HG03280 (cell line): ENCODE measurements around the gene KCNT1.

Experiments used
- ATAC-seq: cut with Tn5 transposase; IDR thresholded peaks from one replicate; pipeline ENCODE4 v1.9.1; 2021; ENCODE audit warnings: mild to moderate bottlenecking, moderate library complexity; ENCODE audit not compliant: unreplicated experiment

The KCNT1 gene

DNA sequence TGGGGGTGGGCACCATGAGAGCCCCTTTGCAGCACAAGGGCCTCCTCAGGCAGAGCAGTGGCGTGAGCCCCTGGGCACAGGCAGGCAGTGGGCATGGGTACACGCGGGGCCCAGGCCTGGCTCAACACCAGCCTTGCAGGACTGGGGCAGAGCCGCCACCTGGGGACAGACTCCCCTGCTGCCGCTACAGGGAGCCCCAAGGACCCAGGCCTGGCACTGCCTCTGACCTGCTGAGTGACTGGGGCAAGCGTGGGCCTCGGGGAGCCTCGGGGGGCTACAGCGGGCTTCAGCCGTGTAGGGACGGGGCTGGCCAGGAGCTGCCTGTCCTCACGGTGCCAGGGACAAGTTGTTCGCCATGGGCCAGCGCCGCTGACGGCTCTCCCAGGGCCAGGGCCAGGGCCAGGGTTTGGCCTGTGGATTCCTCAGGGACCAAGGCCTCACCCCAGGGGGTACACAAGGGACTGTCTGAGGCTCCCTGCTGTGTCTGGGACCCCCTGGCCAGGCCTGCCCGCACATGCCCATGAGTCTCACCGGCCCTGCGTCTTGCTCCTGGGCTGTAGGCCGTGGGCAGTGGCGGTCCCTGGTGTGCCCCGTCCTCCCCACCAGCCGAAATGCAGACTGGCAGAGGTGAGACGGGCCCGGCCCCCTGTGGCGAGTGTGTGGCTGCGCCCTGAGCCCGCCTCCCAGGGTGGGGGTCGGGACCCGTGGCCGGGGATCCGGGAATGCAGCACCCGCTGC lies 42.5 kb downstream of the KCNT1 start:
- ATAC-seq = no peak

DNA sequence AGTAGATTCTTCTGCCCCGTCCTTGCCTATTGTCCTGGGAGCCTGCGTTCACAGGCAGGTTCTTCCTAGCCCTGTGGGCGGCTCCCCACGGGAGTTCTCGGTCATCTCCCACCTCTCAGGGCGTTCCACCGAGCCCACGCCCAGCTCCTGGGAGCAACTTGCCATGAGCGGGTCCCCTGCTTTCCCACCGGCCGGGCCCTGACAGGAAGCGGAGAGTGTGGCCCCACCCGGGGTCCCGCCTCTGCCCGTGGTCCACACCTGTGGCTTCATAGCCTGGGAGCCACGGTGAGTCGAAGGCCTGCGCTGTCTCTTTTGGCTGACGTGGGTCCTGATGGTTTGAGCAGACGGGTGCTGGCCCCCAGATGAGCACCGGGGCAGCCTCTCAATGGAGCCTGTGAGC lies 43.2 kb downstream of the KCNT1 start:
- no peak for ATAC-seq

DNA sequence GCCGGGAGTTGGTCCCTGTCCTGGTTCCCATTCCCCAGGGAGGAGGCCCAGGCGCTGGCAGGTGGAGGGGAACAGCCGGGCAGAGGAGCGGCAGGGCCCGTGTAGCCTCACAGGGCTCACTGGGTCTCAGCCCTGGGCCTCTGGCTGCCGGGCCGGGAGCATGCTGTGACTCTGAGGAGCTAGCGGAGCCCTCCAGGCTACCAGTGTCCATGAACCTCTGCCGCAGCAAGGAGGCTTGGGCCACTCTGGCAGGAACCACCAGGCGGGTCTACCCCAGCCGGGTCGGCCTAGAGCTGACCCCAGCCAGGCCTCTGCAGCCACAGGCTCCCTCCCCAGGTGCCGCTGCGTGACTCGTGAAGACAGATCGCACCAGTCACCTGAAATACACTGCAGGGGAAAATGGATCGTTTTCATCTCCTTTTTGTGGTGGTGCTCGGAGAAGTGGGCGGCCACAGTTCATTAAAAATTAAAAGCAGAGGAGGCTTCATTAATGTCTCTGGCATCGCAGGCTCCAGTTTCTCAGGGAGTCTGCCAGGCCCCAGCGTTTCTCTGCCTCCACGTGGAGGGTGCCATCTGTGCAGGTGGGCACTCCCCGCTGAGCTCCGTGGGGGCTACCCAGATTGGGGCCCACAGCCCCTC lies 43.8 kb downstream of the KCNT1 start:
- no peak for ATAC-seq

DNA sequence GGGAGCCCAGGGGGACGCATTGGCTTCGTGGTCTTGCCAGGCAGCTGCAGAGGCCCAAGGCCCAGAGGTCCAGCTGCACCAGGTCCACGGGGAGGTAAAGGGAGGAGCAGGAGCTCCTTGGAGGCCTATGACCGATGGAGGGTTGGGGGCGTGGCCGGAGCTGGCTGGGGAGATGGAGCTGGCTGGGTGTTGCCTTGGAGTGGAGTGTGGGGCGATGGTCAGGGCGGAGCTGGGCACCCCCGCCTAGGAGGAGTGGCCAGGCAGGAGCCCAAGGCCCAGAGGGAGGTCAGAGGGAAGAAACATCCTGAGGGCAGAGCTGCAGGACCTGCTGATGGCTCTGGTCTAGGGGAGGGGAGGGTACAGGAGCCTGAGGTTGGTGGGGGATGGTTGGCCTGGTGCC lies 44.6 kb downstream of the KCNT1 start:
- no peak for ATAC-seq

DNA sequence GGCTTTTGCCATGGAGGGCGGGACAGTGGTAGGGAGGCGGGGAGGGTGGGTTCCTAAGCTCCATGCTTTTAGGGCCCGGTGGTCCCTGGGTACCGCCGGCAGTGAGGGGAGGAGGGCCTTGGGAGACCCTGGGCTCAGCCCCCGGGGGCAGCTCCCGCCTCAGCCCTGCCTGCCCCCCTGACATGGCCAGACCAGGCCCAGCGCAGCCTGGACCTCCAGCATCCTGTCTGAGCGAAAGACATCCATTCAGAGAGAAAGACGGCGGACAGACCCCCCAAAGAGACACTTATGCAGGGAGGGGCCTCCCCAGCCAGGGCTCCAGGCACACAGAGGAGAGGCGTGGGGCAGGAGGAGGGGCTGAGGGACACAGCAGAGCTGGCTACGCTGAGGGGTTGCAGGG lies 45.3 kb downstream of the KCNT1 start:
- ATAC-seq = no peak

DNA sequence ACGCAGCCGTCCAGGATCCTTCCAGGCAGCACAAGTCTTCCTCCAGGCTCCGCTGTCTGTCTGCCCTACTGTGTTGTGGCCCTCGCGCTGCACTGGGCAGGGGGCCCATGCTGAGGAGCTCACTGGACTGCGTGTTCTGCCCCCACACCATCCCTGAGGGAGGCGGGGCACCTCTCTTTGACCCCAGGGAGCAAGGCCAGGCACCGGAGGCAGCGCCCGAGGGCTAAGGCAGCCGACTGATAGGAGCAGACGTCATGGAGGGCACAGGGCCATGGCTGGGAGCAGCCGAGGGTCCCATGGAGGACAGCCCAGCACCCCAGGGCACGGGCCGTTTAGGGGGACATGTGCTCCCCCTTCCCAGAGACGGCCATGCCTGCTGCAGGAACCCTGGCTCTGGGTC lies 46.7 kb downstream of the KCNT1 start:
- no peak for ATAC-seq

DNA sequence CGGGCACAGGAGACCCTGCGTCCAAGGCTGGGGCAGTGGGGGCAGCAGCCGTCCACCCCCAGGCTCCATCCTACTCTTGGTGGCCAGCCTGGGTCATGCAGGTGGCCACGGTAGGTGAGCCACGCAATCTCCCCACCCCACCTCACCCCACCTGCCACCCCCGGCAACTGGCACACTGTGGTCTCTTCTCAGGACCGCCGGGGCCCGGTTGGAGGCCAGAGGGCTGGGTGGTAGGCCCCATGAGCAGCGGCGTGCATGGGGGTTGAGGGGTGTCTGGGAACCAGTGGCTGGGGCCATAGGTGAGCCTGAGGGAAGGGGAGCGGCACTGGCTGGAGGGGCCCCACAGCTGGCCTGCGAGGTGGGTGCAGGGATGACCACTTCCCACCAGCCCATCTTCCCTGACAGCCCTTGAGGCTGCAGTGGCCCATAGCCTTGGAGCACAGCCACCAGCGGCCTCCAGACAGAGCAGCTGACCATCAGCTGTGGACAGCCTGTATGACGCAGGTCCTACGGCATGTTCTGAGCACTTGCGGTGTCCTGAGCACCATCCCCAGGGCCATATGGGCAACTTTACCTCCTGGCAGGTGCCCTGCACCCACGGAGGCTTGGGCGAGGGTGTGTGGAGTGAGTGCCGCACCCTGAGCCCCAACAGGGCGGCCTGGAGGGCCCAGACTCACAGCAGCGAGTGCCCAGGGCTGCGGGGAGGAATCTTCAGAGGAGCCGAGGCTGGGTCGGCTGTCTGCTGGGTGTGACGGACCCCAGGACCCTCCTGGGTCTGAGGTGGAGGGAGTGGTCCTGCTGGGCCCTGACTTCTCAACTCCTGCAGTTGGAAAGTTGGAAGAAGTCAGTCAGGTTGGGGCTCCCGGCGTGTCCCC lies 47.4 kb downstream of the KCNT1 start:
- no peak for ATAC-seq

DNA sequence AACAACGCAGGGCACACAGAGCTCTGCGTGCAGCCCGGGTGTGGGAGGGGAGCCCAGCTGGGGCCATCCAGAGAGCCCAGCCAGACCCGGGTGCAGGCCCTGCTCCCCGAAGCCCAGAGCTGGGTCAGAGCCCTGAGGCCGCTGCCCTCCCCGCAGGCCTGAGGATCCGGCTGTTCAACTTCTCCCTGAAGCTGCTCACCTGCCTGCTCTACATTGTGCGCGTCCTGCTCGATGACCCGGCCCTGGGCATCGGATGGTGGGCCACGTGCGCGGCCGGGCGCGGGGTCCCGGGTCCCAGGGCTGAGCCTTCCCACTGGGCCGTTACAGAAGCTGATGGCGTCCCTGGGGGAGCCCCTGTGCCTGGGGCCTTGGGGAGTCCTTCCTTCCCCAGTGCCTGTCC lies 48.8 kb downstream of the KCNT1 start:
- ATAC-seq = no peak

DNA sequence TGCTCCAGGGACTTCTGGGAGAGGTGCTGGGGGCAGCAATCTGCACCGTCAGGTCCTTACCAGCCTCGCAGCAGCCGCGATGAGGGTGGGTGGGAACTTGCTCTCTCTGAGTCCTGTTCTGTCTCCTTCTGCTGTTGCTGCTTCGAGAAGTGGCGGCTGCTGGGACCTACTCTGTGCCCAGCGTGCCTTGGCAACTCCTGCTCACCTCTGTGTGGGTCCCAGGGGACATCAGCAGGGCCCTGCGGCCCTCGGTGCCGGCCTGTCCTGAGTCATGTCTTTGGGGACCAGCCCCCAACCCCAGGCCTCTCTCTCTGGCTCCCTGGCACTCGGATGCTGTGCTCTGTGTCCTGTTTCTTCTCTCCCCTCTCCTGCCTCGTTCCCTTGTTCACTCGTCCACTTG lies 49.5 kb downstream of the KCNT1 start:
- no peak for ATAC-seq

DNA sequence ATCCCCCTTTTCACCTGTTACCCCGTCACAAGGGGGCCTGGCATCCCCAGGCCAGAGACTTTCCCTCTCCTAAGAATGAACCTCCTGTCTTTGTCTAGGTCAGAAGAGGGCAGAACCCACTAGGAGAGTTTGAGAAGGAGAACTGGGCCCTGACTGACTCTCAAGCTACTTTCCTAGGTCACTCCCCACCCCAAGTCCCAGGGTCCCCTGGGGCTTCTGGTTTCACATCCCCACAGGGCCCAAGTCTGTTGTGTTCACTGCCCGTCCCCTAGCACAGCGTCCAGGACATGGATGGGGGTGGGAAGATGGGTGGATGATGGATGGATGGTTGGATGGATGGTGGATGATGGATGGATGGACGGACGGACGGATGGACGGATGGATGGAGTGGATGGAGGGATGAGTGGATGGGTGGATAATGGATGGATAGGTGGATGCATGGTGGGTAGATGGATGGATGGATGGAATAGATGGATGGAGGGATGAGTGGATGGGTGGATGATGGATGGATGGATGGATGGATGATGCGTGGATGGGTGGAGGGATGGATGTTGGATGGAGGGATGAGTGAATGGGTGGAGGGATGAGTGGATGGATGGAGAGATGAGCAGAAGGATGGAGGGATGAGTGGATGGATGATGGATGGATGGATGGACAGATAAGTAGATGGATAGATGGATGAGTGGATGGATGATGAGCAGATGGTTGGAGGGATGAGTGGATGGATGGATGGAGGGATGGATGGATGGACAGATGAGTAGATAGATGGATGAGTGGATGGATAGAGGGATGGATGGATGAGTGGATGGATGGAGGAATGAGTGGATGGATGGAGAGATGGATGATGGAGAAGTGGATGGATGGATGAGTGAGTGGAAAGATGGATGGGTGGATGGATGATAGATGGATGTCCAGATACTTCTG lies 50.6 kb downstream of the KCNT1 start:
- no peak for ATAC-seq

DNA sequence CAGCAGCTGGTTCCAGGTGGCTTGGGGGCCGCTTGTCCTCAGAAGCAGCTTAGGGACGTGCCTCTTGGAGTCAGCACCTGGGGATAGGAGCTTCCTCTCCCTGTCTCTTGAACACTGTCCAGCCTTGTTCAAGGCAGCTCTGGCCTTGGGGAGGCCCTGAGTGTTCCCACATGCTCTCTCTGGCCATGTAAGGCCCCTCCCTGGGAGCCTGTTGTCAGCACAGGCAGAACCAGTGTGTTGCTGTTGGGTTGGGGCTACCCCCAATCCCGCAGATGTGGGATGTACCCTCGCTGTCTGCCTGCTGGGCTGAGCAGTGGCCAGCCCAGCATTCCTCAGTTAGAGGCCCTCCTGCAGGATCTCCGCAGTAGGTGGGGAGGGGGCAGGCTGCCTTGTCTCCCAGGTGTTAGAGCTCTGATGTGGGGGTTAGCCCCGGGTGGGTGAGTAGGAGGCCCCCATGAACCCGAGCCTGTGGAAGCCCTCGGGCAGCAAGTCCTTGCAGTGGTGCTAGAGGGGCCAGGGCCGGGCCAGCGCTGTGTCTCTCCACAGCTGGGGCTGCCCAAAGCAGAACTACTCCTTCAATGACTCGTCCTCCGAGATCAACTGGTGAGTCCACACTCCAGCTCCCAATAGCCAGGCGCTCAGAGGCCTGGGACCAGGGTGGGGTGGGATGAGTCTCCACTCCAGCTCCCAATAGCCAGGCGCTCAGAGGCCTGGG lies 51.6 kb downstream of the KCNT1 start:
- no peak for ATAC-seq

DNA sequence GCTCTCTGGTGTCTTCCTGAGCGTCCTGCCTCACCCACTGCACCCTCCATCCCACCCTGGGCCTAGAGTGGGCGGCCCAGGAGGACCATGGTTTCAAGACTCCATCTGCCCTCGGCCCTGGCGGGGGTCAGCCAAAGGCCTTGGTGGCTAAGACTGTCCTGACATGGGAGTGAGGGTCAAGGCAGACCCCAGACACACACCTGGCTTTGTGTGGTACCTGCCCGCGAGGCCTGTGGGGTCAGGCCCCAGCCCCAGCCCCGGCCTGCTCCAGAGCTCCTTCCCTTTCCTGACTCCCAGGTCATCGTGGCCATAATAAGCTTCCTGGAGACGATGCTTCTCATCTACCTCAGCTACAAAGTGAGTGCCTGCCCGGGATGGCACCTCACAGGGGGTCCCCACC lies 54.6 kb downstream of the KCNT1 start:
- ATAC-seq = no peak

DNA sequence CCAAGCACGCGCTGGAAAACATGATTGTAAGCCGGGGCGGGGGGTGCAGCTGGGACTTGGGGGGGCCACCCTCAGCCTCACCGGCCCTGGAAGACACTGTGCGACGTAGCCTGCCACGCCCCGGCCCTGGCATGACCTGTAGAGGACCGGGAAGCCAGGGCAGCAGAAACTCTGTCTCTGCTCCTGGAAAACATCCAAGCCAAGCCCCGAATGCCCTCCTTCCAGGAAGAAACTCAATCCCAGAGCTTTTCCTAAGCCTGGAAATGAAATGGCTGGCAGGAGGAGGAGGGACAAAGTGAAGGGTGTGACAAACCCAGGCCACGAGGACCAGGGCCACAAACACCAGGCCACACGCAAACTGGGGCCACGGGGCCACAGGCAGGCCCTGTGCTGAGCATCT lies 55.4 kb downstream of the KCNT1 start:
- ATAC-seq = no peak

DNA sequence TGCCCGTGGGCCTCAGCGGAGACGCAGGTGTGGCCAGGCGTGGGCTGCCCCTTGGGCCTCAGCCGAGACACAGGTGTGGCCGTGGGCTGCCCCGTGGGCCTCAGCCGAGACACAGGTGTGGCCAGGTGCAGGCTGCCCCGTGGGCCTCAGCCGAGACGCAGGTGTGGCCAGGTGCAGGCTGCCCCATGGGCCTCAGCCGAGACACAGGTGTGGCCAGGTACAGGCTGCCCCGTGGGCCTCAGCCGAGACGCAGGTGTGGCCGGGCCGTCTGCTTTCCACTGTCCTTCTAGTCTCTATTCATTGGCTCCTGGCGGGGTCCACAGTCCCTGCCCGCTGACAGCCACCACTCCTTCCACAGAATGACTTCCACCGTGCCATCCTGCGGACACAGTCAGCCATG lies 56.1 kb downstream of the KCNT1 start:
- ATAC-seq = no peak

DNA sequence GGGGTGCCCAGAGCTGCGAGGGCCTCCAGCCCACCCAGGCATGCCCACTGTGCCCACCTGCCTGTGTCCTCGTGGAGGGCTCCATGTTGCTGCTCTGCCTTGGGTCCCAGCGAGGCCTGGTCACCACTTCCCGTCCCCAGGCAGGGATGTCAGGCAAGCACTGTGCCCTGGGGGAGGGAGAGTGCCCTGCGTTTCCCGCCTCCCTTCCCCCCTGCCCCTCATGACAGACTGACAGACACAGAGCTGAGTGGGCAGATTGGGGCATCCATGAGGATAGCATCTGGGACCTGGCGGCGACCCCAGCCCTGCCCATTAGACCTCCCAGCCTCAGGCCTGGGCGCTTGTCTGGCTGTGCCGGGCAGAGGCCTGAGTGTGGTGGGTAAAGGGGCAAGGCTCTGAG lies 56.9 kb downstream of the KCNT1 start:
- no peak for ATAC-seq

DNA sequence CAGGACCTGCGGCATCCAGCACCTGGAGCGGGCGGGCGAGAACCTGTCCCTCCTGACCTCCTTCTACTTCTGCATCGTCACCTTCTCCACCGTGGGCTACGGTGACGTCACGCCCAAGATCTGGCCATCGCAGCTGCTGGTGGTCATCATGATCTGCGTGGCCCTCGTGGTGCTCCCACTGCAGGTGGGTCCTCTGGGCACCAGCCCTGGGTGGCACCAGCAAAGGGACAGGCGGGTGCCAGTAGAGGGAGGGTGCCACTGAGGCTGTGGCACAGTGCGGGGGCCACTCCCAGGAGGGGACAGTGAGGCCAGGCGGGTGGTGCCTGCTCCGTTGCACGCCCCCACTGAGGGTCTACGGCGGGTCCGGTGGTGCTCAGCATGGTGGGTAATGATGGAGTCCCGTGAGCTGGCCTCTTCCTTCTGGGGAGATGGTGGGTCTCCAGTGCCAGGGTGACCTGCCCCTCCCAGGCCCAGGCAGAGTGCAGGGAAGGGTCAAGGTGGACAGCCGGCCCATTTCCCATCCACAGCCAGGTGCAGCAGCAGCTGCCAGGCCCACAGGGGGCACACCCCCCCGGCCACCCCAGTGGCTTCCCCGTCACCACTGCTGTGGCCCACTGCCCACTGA lies 57.8 kb downstream of the KCNT1 start:
- no peak for ATAC-seq

DNA sequence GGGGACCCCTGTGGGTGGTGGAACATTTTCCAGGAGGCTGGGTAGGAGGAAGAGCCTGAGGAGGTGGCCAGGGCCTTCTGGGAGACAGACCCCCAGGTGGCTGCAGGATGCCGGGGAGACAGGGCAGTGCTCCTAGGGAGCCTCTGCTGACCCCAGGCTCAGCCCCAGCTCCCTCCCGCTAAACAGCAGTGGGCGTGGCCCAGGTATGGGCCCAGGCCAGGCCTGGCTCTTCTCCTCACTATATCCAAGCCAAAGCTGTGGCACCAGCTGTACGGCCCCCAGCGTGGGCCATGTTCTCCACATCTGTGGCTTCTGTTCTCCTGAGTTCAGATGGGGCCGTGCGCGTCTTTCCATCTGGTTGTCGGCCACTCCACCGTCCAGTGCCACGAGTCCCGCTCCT lies 58.5 kb downstream of the KCNT1 start:
- no peak for ATAC-seq

DNA sequence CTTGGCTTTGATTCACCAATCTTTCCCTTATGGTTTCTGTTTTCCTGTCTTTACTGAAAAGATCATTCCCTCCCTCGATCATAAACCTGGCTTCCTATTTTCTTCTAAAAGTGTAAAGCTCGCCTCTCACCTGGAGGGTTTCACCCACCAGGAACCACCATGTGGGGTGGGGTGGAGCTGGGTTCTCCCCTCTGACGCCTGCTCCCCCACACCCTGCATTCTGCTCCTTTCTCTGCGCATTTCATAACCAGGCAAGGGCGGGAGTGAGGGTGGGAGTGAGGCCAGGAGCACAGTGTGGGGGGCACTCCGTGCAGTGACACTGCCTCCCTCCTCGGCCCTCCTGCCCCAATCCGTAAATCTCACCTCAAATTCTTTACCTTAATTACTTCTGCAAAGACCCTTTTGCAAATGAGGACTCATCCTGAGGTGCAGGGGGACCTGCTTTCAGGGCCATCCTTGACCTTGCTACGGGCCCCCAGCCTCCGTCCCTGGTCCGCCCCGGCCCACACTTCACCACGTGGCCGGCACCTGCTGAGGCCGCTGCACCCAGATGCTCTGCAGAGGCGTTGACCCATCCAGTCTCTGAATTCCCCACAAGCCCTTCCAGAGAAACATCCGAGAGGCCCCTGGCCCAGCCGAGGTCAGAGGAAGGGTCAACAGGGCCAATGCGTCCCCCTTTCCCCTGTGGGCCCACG lies 59.3 kb downstream of the KCNT1 start:
- no peak for ATAC-seq

DNA sequence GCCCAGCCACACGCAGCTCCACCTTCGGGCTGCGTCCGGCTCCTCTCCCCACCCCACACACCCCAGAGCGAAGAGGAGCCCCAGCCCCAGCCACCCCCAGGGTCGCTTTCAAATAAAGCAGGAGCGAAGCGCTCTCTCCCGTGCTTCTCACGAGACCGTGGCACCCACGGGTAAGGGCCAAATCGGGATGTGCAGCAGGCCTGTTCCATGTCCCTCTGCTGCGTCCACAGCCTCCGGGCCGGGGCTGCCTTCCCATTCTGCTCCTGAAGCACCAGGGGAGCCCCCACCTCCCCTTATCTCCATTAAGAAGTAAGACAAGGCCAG lies 59.8 kb downstream of the KCNT1 start:
- no peak for ATAC-seq
